Fibroblast of peridontal ligament (primary cell): ENCODE data around the gene AKAP8L.

Experiments
- DNase-seq: peaks from one replicate; pipeline ENCODE4 v3.0.0-alpha.2; 2010; ENCODE audit errors: extremely low read depth

AKAP8L gene, protein sequence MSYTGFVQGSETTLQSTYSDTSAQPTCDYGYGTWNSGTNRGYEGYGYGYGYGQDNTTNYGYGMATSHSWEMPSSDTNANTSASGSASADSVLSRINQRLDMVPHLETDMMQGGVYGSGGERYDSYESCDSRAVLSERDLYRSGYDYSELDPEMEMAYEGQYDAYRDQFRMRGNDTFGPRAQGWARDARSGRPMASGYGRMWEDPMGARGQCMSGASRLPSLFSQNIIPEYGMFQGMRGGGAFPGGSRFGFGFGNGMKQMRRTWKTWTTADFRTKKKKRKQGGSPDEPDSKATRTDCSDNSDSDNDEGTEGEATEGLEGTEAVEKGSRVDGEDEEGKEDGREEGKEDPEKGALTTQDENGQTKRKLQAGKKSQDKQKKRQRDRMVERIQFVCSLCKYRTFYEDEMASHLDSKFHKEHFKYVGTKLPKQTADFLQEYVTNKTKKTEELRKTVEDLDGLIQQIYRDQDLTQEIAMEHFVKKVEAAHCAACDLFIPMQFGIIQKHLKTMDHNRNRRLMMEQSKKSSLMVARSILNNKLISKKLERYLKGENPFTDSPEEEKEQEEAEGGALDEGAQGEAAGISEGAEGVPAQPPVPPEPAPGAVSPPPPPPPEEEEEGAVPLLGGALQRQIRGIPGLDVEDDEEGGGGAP

DNA sequence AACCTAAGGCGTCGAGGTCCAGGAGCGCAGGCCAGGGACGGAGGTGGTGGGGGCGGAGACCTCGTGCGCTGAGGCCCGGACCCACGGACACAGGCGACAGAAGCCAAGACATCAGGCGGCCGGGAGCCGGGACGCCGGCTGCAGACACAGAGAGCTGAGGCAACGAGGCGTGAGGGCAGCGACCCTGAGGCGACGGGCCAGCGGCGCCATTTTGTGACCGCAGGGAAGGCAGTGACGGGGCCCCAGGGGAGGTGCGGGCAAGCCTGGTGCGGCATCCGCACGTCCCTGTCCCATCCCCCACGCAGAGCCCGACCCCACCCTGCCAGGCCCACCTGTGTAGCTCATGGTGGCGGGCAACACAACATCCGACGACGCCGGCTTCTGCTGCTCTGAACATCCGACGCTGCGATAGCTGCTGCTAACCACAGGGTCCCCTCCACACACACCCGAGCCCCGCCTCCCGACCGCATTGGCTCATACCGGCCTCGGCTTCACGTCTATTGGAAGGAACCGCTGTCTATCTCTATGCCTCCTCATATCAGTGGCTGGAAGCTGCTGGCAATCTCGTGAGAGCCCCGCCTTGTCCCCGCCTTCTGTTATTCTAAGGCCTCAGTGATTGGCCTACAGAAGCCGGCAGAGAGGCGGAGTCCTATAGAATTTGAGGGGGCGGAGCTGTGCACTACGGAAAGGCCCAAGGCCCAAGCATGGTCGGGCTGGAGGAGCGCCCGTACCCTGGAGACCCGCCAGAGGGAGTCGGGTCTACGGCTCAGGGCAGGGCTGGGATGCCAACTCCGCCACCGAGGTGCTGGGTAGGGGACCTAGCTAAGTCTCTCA, at the start of gene AKAP8L:
Gene AKAP8L (minus strand): TSS at position 410 of the 834 bp plus-strand sequence. CDS start 65 bp downstream, at position 345.
- DNase-seq: peak; percentile 100

DNA sequence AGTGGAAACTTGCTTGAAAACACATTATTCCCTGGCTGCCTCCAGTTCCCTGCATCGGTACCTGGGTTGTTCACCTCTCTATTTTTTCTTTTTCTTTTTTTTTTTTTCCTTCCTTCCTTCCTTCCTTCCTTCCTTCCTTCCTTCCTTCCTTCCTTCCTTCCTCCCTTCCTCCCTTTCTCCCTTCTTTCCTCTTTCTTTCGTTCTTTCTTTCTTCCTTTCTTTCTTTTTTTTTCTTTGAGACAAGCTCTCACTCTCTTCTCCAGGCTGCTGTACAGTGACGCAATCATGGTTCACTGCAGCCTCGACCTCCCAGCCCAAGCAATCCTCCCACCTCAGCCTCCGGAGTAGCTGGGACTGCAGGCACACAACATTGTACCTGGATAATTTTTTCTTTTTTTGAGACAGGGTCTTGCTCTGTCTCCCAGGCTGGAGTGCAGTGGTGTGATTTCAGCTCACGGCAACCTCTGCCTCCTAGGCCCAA, 49.0 kb upstream of the AKAP8L start:
- DNase-seq: no peak

DNA sequence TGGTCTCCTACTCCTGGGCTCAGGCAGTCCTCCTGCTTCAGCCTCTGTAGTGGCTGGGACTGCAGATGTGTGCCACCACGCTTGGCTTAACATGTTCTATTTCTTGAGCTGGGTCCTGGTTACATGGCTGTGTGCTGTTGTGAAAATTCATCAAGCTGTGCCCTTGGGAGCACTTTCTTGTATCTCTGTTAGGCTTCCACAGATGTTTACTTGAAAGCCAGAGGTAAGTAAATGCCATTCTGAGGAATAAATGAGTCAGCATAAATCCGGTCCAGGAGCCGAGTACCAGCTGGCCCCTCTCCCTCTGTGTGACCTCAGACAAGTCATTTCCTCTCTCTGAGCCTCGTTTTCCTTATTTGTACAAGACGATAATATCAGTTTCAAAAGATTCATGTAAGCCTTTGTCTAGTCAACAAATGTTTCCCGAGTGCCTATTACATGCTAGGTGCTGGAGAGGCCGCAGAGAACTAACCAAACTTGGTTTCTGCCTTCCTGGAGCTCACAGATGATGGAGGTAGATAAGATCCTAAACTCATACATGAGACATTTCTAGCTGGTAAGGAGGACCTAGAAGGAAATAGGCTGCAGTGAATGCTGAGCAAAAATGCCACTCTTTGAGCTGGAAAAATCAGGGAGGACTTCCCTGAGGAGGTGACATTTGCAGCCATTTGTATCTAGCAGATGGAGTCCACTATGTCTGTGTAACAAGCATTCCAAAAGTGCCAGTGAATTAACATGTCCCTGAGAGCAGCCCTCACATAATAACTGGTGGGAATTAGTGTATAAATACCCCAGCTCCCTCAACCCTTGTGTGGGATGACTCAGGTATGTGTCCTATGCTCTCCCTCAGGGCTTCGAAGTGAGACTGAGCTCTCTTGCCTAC, 48.3 kb upstream of the AKAP8L start:
- no peak for DNase-seq

DNA sequence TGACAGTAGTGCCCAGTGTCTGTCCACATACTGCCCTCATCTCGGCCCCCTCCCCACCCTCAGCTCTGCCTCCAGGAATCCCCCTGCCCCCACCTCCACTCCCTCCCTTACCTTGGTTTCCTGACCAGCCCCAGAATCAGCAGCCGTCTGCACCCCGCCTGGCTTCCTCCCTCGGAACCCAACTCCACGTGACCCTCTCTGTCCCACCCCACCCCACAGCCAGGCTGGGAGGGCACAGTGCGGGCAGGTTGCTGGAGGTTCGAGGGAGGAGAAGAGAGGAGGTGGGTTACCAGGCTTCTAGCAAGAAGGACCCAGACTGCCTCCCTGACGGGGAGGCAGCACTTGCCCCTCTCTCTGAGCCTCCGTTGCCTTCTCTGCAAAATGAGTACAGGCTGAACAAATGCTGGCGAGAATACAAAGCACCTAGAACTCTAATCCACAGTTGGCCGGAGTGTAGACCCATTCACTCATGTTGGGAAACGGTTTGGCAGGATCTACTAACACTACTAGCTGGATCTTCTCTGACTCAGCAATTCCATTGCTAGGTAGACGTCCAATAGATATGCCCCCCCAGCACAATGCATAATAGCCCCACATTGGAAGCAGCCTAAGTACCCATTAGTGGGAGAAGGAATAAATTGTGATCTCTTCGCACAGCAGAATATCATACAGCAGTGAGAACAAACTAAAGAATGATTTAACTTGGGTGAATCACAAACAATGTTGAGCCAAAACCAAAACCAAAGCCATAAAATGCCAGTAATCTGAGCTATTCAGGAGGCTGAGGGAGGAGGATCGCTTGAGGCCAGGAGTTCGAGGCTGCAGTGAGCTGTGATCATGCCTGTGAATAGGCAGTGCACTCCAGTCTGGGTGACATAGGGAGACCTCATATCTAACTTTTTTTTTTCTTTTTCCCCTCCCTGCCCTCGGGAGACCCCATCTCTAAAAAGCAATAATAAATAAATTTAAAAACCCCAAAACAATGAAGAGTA, 45.9 kb upstream of the AKAP8L start, which contains the start of gene RASAL3:
Gene RASAL3 (minus strand): TSS at position 151 of the 992 bp plus-strand sequence. CDS start 186 bp downstream, outside the sequence.
- DNase-seq: no peak

DNA sequence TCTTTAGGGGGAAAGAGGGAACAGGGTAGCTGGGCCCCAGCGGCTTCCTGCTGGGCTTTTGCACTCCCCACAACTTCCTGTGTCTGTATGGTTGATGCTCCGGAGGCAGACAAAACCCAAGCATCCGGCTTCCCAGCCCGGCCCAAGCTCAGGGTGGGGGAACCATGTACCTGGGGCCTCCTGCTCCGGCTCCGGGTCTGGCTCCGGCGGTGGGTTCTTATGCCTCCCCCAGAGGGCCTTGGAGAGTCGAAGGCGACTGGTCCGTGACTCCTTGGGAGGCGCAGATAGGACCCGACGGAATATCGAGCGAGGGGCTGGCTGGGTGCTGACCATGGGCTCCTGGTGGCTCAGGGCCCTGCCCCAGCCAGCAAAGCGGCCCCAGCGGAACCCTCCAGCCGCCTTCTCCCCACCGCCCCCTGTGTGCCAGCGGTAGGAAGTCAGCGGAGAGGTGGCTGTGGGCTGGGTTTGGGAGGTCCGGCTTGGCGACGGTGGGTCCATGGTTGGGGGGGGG, 45.1 kb upstream of the AKAP8L start:
- DNase-seq: no peak

DNA sequence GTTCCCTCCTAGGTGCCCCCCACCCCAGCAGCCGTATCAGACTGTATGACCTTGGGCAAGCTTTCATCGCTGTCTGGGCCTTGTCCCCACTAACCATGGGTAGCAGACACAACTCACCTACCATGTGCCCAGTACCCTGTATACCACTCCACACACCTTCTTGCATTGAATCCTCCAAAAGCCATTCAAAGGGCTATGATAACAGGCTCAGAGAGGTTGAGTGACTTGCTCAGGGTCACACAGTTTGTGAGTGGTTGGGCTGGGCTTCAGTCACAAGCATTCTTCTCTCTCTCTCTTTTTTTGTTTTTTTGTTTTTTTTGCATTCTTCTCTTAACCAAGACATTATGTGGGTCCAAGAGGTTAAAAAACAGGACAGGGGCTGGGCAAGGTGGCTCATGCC, 42.9 kb upstream of the AKAP8L start:
- DNase-seq: no peak

DNA sequence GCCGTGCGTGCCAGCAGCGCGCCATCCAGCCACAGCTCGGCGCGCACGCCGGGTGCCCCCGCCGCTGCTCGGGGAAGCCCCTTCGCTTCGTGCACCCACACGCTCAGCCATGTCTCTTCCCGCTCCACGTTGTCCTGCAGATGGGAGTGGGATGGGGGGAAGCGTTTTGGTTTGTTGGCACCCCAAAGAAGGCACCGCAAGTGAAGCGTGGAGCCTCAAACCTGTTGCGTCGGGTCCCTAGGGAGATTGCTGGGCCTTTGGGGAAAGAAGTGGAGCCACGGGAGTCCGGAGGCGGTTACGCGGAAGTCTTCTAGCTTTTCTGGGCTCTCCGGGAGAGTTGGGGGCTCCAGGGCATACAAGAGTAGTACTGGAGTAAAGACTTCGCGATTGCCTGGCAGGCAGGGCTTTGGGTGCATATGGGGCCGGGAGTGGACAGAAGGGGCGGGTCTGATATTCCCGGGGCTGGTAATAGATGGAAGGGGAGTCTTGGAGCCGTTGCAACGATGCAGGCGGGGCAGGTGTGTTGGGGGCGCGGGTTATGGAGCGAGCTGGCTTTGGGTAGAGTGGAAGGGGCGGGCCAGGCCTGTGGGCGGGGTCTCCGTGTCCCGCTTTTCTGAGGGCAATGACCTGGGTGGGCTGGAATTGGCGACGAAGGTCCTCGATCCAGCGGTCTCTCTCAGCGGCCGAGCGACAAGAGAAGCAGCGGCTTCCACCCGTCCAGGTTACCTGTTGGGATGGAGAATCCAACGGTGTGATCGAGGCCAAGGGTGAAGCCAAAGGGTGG, 39.1 kb upstream of the AKAP8L start:
- no peak for DNase-seq

DNA sequence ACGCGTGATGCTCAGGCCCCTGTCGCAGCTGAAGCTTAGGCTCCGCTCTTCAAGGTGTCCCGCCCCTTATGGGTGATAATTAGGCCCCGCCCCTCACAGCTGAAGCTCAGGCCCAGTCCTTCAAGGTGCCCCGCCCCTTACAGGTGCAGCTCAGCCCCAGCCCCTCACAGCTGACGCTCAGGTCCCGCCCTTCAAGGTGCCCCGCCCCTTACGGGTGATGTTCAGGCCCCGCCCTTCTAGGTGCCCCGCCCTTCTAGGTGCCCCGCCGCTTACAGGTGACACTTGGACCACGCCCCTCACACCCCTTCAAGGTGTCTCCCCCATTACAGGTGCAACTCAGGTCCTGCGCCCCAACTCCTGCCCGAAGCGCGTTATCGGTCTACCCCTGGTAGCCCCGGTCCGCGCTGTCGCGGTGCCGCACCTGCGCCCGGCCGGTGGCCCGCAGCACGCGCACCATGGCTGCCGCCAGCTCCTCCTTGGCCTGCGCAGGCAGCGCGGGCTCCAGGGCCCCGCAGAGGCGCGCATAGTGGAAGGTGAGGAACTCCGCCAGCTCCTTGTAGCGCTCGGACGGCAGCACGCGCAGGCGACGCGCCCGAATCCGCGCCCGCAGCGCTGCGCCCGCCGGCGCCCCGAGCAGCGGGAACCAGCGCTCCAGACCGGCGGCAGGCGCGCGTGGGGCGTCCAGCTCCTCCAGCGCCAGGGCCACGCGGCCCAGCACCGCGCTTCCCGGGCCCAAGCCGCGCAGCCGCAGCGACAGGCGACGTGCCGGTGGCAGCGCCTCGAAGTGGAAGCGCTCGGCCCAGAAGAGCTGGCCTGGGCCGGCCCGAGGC, 38.3 kb upstream of the AKAP8L start:
- no peak for DNase-seq

DNA sequence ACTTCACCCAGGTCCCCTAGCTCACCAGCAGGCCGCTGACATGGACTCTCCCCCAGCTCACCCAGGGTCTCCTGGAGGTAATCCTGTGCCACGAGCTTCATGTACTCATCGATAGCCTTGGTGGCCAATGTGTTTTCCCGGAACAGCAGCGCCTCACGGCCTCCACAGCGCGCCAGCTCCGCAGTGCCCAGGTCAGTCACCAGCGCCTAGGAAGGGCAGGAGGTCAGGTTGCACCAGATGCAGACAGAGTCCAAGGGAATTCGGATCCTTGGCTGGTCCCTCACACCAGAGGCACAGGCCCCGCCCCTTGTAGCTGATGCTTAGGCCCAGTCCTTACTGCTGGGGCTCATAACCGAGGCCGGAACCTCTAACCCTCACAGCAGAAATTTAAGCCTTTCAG, 37.7 kb upstream of the AKAP8L start:
- no peak for DNase-seq

DNA sequence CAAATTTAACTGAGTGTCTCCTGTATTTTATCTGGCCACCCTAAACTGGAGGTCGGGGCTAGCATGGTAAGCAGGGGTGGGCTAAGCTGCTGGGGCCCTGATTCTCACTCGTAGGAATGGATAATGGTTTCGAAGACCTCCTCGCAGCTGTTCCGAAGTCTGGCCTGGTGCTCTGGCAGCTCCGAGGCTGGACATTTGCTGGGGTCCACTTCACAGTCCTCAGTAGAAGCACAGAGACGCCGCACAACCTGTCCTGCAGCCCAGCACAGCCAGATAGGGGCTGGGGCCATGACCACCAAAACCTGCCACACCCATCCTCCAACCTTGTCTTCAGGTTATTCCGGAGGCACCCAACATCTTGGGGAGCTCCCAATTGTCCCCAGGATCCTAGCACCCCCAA, 37.2 kb upstream of the AKAP8L start:
- no peak for DNase-seq

DNA sequence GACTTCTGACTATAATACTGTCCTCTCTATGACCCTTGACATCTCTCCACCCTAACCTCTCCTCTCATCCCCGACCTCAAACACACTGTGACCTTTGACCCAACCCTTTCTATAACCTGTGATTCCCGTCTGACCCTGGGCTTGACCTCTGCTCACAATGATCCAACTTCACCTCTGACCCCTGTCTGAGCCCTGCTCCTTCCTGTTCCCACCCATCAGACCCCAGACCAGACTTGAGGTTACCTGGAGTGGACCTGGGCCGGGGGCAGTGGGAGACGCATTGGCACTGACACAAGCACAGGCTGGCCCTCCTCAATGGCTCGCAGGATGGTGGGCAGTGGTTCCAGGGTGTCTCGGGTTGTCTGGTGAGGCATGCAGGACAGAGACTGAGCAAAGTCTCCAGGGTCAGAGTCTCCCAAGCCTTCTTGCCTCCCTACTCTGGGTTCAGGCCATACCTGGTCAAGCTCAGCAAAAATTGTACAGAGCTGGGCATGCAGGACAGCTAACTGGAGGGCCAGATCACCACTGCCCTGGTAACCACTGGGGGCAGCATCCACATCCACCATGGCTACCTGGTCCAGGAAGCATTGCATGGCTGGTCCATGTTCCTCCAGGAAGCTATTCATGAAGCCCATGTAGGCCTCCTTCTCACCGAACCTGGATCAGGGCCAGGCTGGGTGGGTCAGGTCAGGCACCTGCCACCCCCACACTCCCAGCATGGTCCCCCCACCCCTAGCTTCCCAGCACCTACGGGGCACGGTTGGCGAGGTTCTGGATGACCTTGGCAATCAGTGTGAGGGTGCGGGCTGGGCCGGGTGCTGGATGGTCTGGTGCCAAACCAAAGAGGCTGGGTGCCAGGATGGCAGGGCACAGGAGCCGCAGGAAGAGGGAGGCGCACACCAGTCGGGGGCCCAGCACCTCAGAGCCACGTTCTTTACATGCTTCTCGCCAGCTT, 35.4 kb upstream of the AKAP8L start:
- DNase-seq: no peak

DNA sequence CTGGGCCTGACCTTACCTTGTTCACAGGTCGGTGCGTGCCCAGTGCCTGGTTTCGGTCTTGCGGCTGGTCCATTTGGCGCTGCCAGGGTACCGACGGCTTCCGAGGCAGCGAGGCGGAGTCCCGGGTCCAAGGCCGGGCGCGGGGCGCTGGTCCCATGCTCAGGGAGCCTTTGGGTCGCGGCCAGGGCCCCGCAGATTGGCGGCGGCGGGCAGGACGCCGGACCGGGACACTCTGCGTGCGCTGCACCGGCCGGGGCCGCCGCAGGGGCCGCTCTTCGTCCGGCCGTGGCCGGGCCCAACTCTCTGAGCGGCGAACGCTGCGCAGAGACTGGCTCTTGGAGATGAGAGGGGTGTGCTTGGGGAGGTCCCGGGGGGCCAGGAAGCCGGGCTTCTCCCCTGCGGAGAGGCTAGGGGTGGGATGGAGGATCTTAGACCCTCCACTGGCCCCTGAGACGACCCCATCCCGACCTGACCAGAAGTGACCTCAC, 34.3 kb upstream of the AKAP8L start:
- DNase-seq: no peak

DNA sequence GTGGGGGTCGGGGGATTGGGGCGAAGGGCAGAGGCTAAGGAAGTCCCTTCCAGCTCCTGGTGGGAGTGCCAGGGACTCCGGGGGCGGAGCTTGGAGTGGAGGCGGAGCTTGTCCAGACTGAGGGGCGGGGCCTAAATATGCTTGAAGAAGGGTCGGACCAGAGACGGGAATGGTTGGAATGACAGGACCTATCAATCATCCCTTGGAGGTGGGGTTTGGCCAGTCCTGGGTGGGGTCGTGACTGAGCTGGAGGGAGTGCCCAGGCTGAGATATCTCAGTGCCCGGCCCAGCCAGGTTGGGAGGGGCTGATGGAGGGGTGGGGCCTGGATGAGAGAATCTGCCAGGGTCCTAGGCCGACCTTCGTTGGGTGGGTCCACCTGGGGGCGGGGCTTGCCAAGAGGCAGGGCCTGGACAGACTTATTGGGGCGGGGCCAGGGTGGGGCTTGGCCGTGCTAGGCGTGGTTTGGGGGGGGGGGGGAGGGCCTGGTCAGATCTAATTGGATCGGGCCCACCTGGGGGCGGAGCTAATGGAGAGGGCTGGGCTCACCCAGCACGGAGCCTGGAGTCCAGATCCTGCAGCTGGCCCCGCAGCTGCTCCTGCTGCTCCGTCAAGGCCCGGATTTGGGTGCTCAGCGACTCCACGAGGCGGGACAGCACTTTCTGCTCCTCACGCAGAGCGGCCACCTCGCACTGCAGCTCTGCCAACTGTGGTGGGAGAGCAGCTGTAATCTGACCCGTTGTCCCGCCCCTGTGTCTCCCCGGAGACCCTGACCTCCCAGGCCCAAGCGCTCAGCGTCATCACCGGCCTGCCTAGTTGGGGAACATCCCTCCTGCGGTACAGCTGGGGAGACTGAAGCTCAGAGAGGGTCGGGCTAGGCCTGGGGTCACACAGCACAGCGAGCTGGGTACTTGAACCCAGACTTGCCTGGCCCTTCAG, 33.6 kb upstream of the AKAP8L start:
- DNase-seq: peak; percentile 60

DNA sequence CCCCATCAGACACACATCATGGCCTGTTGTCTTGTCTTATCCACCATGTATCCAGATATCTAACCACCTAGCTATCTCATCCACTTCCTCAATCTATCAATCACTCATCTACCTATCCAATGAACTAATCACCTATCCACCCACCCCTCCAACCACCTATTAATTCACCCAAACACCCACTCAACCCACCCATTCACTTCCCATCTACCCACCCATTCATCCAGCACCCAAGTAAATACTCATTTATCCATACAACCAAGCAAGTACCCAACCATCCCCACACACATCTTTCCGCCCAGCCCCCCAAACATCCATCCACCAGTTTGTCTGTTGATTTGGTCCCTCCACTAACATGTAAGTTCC, 31.7 kb upstream of the AKAP8L start:
- no peak for DNase-seq
